Measurements from ENCODE around the gene NLRP5. TPM values are rescaled to one million over a fixed set of nuclear protein-coding genes. Genes with fewer than 3 reads are reported as not detected.

NLRP5 gene
- total RNA-seq, 1 donor from 2014 or later: not detected

DNA sequence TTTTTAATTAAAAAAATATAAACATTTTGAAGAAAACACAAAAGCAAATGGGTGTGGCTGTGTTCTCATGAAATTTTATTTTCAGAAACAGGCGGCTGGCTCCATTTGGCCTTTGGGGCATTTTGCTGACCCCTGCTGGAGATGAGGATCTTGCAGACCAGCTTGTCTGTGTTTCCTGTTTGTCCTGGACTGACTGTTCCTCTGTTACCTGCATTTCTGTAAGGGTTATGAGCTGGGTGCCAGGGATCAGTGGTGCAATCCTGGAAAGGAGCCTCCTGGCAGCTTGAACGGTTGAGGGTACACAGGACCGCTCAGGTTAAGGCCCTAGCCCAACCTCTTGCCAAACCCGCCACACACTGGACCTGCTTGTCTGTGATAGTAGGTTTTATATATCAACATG, 84.6 kb downstream of the NLRP5 start:
- intact Hi-C loops (cut with micrococcal nuclease): no loop called here

DNA sequence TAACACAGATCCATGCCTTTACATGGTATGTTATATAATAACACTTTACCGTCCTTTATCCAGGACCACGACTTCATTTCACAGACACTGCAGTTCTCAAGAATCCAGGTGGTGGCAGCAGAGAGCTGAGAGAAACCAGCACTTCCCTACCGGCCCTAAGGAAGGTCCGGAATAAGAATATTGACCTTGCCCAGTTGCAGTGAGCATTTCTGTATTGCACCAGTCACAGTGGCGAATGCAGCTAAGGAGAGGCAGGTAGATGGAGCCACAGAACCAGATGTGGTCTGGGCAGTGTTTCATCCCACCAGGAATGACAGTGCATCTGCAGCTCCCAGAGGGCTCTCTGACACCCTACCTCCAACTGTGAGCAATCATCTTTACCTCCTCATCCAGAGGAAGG, 89.9 kb downstream of the NLRP5 start:
- intact Hi-C loops (cut with micrococcal nuclease): no loop called here

DNA sequence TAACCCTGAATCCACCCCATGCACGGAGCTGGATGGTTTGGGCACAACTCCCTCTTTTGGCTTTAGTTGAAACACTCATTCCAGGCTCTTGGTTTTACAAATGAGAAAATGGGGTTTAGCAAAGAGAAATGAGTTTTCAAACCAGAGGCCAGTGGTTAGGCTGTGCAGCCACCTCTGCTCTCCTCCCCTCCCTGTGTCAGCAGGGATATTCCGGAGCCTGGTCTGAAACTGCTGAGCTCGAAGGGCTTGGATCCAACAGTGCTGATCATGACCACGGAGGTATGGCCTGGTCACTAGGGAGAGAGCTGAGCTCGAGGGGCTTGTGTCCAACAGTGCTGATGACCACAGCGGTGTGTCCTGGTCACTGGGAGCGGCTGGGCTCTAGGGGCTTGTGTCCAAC, 93.0 kb downstream of the NLRP5 start:
- intact Hi-C loops (cut with micrococcal nuclease): loop anchor here (2.0 to 5.0 kb wide), 3 partner anchors 93 to 253 kb away; no protein-coding TSS in a partner anchor

GRCh38 chr19:56080669-56081401, 94.3 kb downstream of the NLRP5 start:
- intact Hi-C loops (cut with micrococcal nuclease): loop anchor here (2.0 to 5.0 kb wide), 3 partner anchors 92 to 251 kb away; no protein-coding TSS in a partner anchor

- intact Hi-C loops (cut with micrococcal nuclease): loop anchor here (5.0 kb wide), 2 partner anchors 169 to 249 kb away; no protein-coding TSS in a partner anchor
Measured at GRCh38 chr19:56083668-56084067, 97.1 kb downstream of the NLRP5 start.

DNA sequence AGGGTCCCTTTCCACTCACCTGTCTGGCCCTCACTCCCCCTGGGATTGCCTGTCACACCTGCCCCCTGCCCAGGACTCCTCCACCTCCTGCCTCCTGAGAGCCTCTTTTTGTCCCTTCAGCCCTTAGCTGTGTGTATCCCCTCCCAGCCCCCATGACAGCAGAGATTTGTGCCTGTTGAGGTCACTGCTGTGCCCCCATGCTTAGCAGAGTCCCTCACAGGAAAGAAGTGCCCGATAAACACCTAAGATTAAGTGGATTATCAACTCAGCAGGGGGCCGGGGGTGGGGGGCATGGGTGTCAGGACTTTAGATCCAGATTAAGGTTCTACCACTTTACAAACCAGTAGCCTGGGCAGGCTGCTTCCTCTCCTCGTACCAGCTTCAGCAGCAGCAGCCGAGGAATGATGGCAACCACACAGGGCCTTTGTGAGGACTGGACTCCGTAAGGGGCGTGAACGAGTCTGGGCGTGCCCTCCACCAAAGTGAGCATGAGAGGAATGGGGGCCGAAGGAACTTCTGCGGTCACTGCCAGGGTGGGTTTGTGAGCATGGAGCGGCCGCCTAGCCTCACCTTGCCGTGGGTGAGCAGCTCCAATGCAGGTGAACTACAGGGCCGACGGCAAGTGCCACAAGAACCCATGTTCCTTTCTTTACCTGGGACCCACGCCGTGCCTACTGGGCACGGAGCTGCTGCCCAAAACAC, 98.4 kb downstream of the NLRP5 start:
- intact Hi-C loops (cut with micrococcal nuclease): loop anchor here (5.0 kb wide), 2 partner anchors 167 to 247 kb away; no protein-coding TSS in a partner anchor

DNA sequence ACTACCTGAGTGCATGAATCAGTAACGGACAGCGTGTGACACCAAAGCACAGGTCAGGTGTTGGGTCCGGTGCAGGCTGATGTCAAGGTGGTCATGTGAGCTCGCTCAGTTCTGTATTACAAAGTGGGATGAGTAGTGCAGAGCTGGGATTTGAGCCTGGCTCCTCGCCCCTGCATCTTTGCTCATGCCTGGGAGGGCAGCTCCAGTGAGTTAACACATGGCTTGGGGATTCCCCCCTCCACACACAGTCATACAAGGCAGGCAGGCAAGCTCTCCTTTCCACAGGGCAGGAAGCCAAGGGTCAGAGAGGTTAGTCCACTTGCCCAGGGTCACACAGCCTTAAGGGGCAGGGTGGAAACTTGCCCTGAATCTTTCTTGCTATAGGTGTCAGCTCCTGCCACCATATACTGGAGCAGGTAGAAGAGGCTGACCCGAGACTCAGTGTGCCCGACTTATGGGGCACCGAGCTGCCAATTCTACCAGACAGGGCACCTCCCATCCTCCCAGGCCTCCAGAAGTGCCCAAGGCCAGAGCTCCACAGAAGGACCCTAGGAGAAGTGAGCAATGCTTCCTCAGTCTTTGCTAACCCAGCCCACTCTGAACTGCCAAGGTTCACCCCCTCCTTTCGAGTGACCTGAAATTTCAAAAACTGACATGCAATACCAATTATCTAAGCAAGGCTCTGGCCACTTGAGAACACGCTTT, 99.1 kb downstream of the NLRP5 start:
- intact Hi-C loops (cut with micrococcal nuclease): no loop called here

- intact Hi-C loops (cut with micrococcal nuclease): no loop called here
Measured at GRCh38 chr19:56086671-56087430, 100.3 kb downstream of the NLRP5 start.

DNA sequence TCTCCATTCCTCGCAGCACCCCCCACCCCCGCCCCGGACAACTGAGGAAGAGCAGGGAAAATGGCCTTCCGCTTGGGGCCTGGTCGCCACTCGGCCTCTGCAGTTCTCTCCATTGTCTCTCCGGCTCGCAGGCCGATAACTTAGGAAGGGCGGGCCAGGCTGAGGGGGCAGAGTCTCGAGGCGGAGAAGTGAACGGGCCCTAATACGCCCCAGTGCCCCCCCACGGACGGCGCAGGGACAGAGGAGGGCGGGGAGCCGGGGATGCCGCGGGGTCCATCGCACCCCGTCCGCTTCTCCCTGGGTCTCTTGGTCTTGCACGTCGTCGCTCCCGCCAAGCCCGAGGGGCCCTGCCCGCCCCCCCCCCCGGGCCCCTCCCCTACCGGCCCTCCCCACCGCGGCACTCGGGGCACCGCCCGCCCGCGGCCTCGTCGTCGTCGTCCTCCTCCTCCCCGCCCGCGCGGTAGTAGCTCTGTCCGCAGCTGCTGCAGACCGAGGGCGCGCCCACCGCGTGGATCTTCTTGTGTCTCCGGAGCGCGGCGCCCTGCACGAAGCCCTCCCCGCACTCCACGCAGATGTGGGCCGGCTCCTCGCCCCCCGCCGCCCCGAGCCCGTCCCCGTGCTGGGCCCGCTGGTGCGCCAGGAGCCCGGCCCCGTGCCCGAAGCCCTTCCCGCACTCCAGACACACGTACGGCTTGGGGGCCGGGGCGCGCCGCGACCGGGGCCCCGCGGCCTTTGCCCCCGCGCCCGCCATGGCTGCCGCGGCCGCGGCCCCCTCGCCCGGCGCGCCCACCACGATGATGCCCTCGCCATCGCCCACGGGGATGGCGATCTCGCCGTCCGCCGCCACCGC, 101.3 kb downstream of the NLRP5 start:
- intact Hi-C loops (cut with micrococcal nuclease): no loop called here

- intact Hi-C loops (cut with micrococcal nuclease): no loop called here
Measured at GRCh38 chr19:56088497-56089215, 102.1 kb downstream of the NLRP5 start.

DNA sequence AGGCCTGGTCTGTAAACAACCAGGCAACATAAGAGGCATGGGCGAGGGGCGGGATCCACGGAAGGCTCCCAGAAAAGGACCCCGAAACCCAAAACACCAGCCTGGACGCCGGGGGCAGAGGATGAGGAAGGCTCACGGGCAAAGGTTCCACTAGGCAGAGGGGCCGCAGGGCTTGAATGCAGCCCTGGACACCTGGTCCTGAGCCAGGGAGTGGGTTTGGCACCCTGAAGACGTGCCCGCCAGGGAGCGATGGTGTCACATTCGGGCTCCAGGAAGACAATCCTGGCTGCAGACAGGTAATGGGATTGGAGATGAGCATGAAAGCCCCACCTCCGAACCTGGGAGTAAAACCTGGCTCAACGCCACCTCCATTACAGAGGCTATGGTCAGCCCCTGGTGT, 102.8 kb downstream of the NLRP5 start:
- intact Hi-C loops (cut with micrococcal nuclease): no loop called here

- intact Hi-C loops (cut with micrococcal nuclease): no loop called here
Measured at GRCh38 chr19:56091066-56091490, 104.5 kb downstream of the NLRP5 start.

DNA sequence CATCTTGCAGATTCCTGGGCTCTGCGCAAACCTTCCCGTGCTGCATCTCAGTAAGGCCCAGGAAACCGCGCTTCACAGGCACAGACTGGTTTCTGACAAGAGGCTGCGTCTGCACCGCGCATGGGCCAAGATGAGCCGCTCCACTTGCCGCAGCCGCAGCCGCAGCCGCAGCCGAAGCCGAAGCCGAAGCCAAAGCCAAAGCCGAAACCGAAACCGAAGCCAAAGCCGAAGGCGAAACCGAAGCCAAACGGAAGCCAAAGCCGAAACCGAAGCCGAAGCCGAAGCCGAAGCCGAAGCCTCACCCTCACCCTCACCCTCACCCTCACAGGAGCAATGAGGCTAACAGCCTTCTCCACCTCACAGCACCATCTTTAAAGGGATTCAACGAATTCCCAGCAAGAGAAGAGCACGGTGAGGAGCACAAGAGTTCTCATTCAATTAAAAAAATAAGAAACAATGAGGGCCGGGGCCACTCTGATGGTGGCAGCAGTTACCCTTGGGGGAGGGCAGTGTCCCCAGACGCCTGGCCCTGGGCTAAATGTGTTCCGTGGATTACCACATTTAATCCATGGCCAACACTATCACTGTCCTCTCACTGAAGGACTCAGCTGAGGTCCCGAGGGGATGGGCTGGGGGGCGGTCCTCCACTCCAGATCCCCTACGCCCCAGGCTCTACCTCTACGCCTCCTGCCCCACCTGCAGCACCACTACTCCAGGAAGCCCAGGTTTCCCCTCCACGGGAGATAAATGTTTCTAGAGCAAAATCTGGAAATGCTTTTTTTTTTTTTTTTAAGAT, 105.4 kb downstream of the NLRP5 start:
- intact Hi-C loops (cut with micrococcal nuclease): no loop called here

GRCh38 chr19:56092685-56093631, 106.4 kb downstream of the NLRP5 start:
- intact Hi-C loops (cut with micrococcal nuclease): no loop called here

- intact Hi-C loops (cut with micrococcal nuclease): no loop called here
Measured at GRCh38 chr19:56094449-56094848, 107.9 kb downstream of the NLRP5 start.

GRCh38 chr19:56096665-56097064, 110.1 kb downstream of the NLRP5 start:
- intact Hi-C loops (cut with micrococcal nuclease): no loop called here

GRCh38 chr19:56097306-56097705, 110.7 kb downstream of the NLRP5 start:
- intact Hi-C loops (cut with micrococcal nuclease): no loop called here

GRCh38 chr19:56097776-56098175, 111.2 kb downstream of the NLRP5 start:
- intact Hi-C loops (cut with micrococcal nuclease): no loop called here
